Stimulated activated naive CD8-positive, alpha-beta T cell treated with anti-CD3 and anti-CD28 coated beads, Interleukin-15, amount 100 ng/mL, for 72 hours (primary cell): Measurements from ENCODE around the gene XNDC1N.
"Not testable (repeated sequence)": the region's sequence is repeated elsewhere in the genome, so short reads cannot be mapped to it uniquely, and the experiment has no call there.

ENCODE experiments used
- ATAC-seq: fragments of 150-1000 bp; cut with Tn5 transposase; 2 replicates; pipeline ENCODE4 v1.10.0; 2021; ENCODE audit warnings: mild to moderate bottlenecking, moderate library complexity
- DNase-seq, 2 donors: peaks; one replicate each; pipeline ENCODE4 v3.0.0; 2021 to 2022
- H3K27ac Mint-ChIP-seq, 2 donors: one replicate each; pipeline ENCODE4 v1.8.0; 2022; ENCODE audit warnings: mild to moderate bottlenecking in 2 of 2, mixed read lengths in 2 of 2, moderate library complexity in 2 of 2
- H3K27me3 Mint-ChIP-seq: one replicate; pipeline ENCODE4 v1.8.0; 2022; ENCODE audit warnings: mixed read lengths
- H3K4me1 Mint-ChIP-seq: one replicate; pipeline ENCODE4 v1.8.0; 2022; ENCODE audit warnings: mild to moderate bottlenecking, mixed read lengths
- H3K4me3 Mint-ChIP-seq, 2 donors: one replicate each; pipeline ENCODE4 v1.8.0; 2022; ENCODE audit warnings: mild to moderate bottlenecking in 2 of 2, mixed read lengths in 2 of 2, moderate library complexity in 1 of 2
- H3K9me3 Mint-ChIP-seq, 2 donors: one replicate each; pipeline ENCODE4 v1.8.0; 2022; ENCODE audit warnings: mixed read lengths in 2 of 2

The XNDC1N gene

DNA sequence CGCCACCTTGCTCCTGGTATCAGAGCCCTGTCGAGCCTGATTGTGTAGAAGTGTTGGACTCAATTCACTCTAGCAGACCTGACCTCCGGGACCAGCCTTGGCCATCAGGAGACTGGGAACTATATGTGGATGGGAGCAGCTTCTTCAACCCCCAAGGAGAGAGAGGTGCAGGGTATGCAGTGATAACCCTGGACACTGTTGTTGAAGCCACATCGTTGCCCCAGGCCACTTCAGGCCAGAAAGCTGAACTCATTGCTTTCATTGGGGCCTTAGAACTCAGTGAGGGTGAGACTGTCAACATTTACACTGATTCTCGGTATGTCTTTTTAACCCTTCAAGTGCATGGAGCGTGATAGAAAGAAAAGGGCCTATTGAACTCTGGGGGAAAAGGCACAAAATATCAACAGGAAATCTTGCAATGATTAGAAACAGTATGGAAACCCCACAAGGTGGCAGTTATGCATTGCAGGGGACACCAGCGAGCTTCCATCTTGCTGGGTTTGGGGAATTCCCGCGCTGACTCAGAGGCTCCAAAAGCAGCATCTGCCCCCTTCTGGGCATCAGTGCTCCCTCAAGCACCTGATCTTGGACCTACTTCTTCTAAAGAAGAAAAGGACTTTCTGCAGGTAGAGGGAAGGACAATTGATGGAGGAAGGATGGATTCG lies 16.9 kb downstream of the XNDC1N start:
- H3K4me3 Mint-ChIP-seq = peak overlapping the region in 1 of 2 donors; percentile 26
- peaks cover 14% of the 10 kb centered on the region for H3K4me1 Mint-ChIP-seq
- not testable (repeated sequence) for H3K9me3 Mint-ChIP-seq, ATAC-seq, H3K27me3 Mint-ChIP-seq
- peak; percentile 70 to 89 for DNase-seq
- peak overlapping the region; percentile 92 to 98 for H3K27ac Mint-ChIP-seq

- H3K9me3 Mint-ChIP-seq, H3K27me3 Mint-ChIP-seq, ATAC-seq, H3K4me3 Mint-ChIP-seq, DNase-seq: not testable (repeated sequence)
- peak overlapping the region; percentile 97 to 98 for H3K27ac Mint-ChIP-seq
- peaks cover 14% of the 10 kb centered on the region for H3K4me1 Mint-ChIP-seq
Measured at GRCh38 chr11:71910775-71911174, 17.6 kb downstream of the XNDC1N start.

- no peaks in the 10 kb centered on the region for H3K9me3 Mint-ChIP-seq
- H3K27me3 Mint-ChIP-seq = no peaks in the 10 kb centered on the region
- H3K27ac Mint-ChIP-seq = no peak overlapping the region
- H3K4me1 Mint-ChIP-seq = peaks cover 14% of the 10 kb centered on the region
- no peak for DNase-seq
- no peak for ATAC-seq
- no peak overlapping the region for H3K4me3 Mint-ChIP-seq
Measured at GRCh38 chr11:71908218-71908617, 20.2 kb downstream of the XNDC1N start.

GRCh38 chr11:71901137-71901536 lies 27.3 kb downstream of the XNDC1N start:
- DNase-seq, H3K9me3 Mint-ChIP-seq, H3K4me3 Mint-ChIP-seq, ATAC-seq, H3K27ac Mint-ChIP-seq, H3K4me1 Mint-ChIP-seq, H3K27me3 Mint-ChIP-seq: not testable (repeated sequence)

- no peak overlapping the region for H3K4me3 Mint-ChIP-seq
- no peaks in the 10 kb centered on the region for H3K27me3 Mint-ChIP-seq
- peaks cover 0 to 7% of the 10 kb centered on the region in 2 donors for H3K9me3 Mint-ChIP-seq
- no peak for ATAC-seq
- H3K4me1 Mint-ChIP-seq = no peaks in the 10 kb centered on the region
- no peak for DNase-seq
- H3K27ac Mint-ChIP-seq = no peak overlapping the region
Measured at GRCh38 chr11:71895961-71896360, 32.4 kb downstream of the XNDC1N start.

- H3K4me3 Mint-ChIP-seq, H3K4me1 Mint-ChIP-seq, H3K27me3 Mint-ChIP-seq, DNase-seq, ATAC-seq, H3K9me3 Mint-ChIP-seq, H3K27ac Mint-ChIP-seq: not testable (repeated sequence)
Measured at GRCh38 chr11:71889181-71889872, 39.1 kb downstream of the XNDC1N start.

DNA sequence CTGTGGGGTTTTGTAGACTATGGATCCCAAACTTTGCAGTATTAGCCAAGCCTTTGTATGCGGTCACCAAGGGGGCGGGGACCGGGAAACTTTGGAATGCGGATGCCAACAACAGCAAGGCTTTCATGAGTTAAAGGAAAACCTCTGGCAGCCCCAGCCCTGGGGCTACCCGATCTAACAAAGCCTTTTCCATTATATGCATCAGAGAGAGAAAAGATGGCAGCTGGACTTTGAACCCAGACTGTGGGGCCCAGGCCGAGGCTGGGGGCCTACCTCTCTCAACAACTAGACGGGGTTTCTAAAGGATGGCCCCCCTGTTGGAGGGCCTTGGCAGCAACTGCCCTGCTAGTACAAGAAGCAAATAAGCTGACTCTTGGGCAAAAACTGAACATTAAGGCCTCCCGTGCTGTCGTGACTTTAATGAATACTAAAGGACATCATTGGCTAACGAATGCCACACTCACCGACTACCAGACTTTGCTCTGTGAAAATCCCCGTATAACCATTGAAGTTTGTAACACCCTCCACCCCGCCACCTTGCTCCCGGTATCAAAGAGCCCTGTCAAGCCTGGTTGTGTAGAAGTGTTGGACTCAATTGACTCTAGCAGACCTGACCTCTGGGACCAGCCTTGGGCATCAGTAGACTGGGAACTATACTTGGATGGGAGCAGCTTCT lies 39.9 kb downstream of the XNDC1N start:
- H3K4me3 Mint-ChIP-seq, ATAC-seq, H3K4me1 Mint-ChIP-seq, H3K9me3 Mint-ChIP-seq, H3K27me3 Mint-ChIP-seq, H3K27ac Mint-ChIP-seq, DNase-seq: not testable (repeated sequence)

DNA sequence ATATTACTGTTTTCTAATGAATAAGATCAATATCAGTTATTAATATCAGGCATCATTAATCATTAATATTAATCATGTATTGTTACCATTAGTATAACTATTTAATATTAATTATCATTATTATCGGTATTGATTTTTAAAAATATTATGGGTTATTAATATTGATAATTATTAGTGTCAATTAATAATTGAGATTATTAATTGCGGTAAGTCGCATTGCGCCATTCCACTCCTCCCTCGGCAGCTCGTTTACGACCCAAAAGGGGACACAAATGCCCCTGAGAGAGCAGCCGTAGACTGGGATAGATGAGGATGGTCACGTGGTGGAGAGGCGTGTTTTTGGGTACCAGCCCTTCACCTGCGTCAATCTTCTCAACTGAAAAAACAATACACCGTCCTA lies 42.6 kb downstream of the XNDC1N start:
- not testable (repeated sequence) for H3K9me3 Mint-ChIP-seq, H3K27me3 Mint-ChIP-seq, H3K4me3 Mint-ChIP-seq, DNase-seq, ATAC-seq, H3K4me1 Mint-ChIP-seq, H3K27ac Mint-ChIP-seq
